HepG2 (cell line): ENCODE data around the gene CTAG1B. TPM values are rescaled to one million over a fixed set of nuclear protein-coding genes. Genes with fewer than 3 reads are reported as not detected.
A peak's percentile ranks its signal among the peaks of the same experiment; 100 is the strongest.

Experiments used
- ATAC-seq: fragments of 200-7000 bp; cut with Tn5 transposase; 3 replicates; pipeline ENCODE4 v1.9.1; 2020; ENCODE audit warnings: mild to moderate bottlenecking, moderate library complexity
- BruUV-seq: library from RNA; stranded (reverse); fragments of 400-500 nt; replicated peaks from 2 replicates; lab custom pipeline; 2021; lab: Mats Ljungman, UMichigan
- CTCF ChIA-PET: fragments of 300-600 bp; formaldehyde crosslinking; extraction: SDS; loops from one replicate; lab custom pipeline; 2021; ENCODE audit warnings: low total read pairs, inconsistent platforms, low intra/inter-chr PET ratio; lab: Yijun Ruan, JAX
- POLR2A ChIA-PET: fragments of 350-600 bp; sonication (Branson Sonifier 250); formaldehyde crosslinking; loops from one replicate; lab custom pipeline; 2020; ENCODE audit warnings: antibody characterized with exemption, inconsistent platforms; lab: Yijun Ruan, JAX
- DNase-seq: peaks from one replicate; pipeline ENCODE4 v3.0.0-alpha.2; 2015; ENCODE audit warnings: low spot score
- FAIRE-seq: peaks from 3 replicates; lab custom pipeline; 2011; peaks lifted over from hg19 to GRCh38; lab: Jason Lieb, UNC
- H2AFZ ChIP-seq: one replicate; pipeline ENCODE4 v1.6.1; 2011; ENCODE audit warnings: low read length, inconsistent platforms
- H3K27ac ChIP-seq: fragments of 300-600 bp; 3 replicates; pipeline ENCODE4 v1.8.0; 2011; ENCODE audit warnings: mixed run types, mild to moderate bottlenecking, mixed read lengths, low read length, inconsistent platforms; ENCODE audit not compliant: insufficient read depth; ENCODE audit errors: extremely low read length
- H3K27me3 ChIP-seq, 2 experiments: fragments of 200-600 bp in 1 of 2; 2 replicates in 1 of 2; 3 replicates in 1 of 2; pipeline versions ENCODE4 v1.6.0 to v1.8.0; 2011; ENCODE audit warnings: low read length in 2 of 2, mild to moderate bottlenecking in 2 of 2, moderate library complexity in 2 of 2, inconsistent platforms in 1 of 2; ENCODE audit not compliant: insufficient read depth in 2 of 2, control insufficient read depth in 1 of 2
- H3K36me3 ChIP-seq, 2 experiments: fragments of 200-600 bp in 1 of 2; replicated peaks in 1 of 2; 2 replicates in 1 of 2; 3 replicates in 1 of 2; pipeline versions ENCODE4 v1.5.1 to v1.8.0; 2011; ENCODE audit warnings: low read length in 2 of 2, inconsistent platforms in 1 of 2; ENCODE audit not compliant: insufficient read depth in 2 of 2, control insufficient read depth in 1 of 2
- H3K4me1 ChIP-seq: 2 replicates; pipeline ENCODE4 v1.5.1; 2012; ENCODE audit warnings: low read length, inconsistent platforms; ENCODE audit not compliant: insufficient read depth
- H3K4me2 ChIP-seq: 2 replicates; pipeline ENCODE4 v1.6.0; 2011; ENCODE audit warnings: low read depth, low read length, inconsistent platforms
- H3K4me3 ChIP-seq, 3 experiments: fragments of 200-600 bp in 1 of 3; sonication (generic), shearing (Covaris generic) in 1 of 3; replicated peaks in 1 of 3; 2 replicates each; pipeline ENCODE4 v1.5.1; 2011 to 2016; ENCODE audit warnings: low read length in 3 of 3, inconsistent platforms in 2 of 3, low read depth in 2 of 3, mild to moderate bottlenecking in 2 of 3, control low read depth in 1 of 3, mixed read lengths in 1 of 3; ENCODE audit not compliant: insufficient read depth in 1 of 3
- H3K79me2 ChIP-seq: one replicate; pipeline ENCODE4 v1.6.1; 2011; ENCODE audit warnings: low read length, inconsistent platforms; ENCODE audit not compliant: insufficient read depth
- H3K9ac ChIP-seq: 2 replicates; pipeline ENCODE4 v1.6.0; 2011; ENCODE audit warnings: mild to moderate bottlenecking, low read depth, low read length, inconsistent platforms; ENCODE audit not compliant: insufficient read depth
- H3K9me3 ChIP-seq: 2 replicates; pipeline ENCODE4 v1.5.1; 2012; ENCODE audit warnings: mild to moderate bottlenecking, low read length
- H4K20me1 ChIP-seq: 2 replicates; pipeline ENCODE4 v1.6.0; 2011; ENCODE audit warnings: inconsistent platforms, mild to moderate bottlenecking, low read length, moderate library complexity; ENCODE audit not compliant: insufficient read depth
- BCL3 ChIP-seq: sonication (generic); formaldehyde crosslinking; IDR thresholded peaks from 2 replicates; pipeline ENCODE4 v1.5.1; 2020; ENCODE audit warnings: mild to moderate bottlenecking, missing genetic modification reagents, moderate library complexity
- HMG20A ChIP-seq: IDR thresholded peaks from 2 replicates; pipeline ENCODE4 v1.6.1; 2016; ENCODE audit warnings: borderline replicate concordance
- PAWR ChIP-seq: sonication (generic); formaldehyde crosslinking; IDR thresholded peaks from 2 replicates; pipeline ENCODE4 v1.4.0; 2020; ENCODE audit warnings: missing genetic modification reagents, mild to moderate bottlenecking, borderline replicate concordance
- REXO4 ChIP-seq: sonication (generic); formaldehyde crosslinking; IDR thresholded peaks from 2 replicates; pipeline ENCODE4 v1.8.0; 2022; ENCODE audit warnings: missing genetic modification reagents, mild to moderate bottlenecking, borderline replicate concordance
- SYNCRIP ChIP-seq: fragments of 200-400 bp; formaldehyde crosslinking; IDR thresholded peaks from 2 replicates; pipeline ENCODE4 v1.6.1; 2018; ENCODE audit warnings: mild to moderate bottlenecking, low read depth, low read length; ENCODE audit not compliant: insufficient read depth
- ZNF570 ChIP-seq: sonication (generic); formaldehyde crosslinking; IDR thresholded peaks from 2 replicates; pipeline ENCODE4 v1.4.0; 2020; ENCODE audit warnings: mild to moderate bottlenecking, missing genetic modification reagents, borderline replicate concordance
- ZNF574 ChIP-seq: sonication (generic); formaldehyde crosslinking; IDR thresholded peaks from 2 replicates; pipeline ENCODE4 v1.4.0; 2020; ENCODE audit warnings: missing genetic modification reagents
- WGBS: methylation state at CpG from one replicate; pipeline ENCODE4 v1.1.6; 2017; ENCODE audit warnings: low lambda C conversion rate; 5-methylcytosine and 5-hydroxymethylcytosine counted together
- in situ Hi-C: cut with HindIII; loops from 2 replicates; pipeline ENCODE4 v1.10.0; 2017; ENCODE audit warnings: low pct_unique_long_range_greater_than_20kb; ENCODE audit not compliant: extremely low pct_ligation_motif_present
- intact Hi-C: fragments of 100-400 bp; cut with micrococcal nuclease; formaldehyde crosslinking; loops from one replicate; pipeline ENCODE4 v1.10.0; 2022; ENCODE audit not compliant: unreplicated experiment
- polyA plus RNA-seq, 8 experiments: library from polyadenylated mRNA; depleted of rRNA in 3 of 8; stranded (reverse) in 7 of 8; unstranded in 1 of 8; fragments of >200 nt; fragmentation: Illumina TruSeq in 4 of 8; extraction: Trizol in 4 of 8; gene quantifications; 2 replicates each; pipeline versions ENCODE4 v1.2.1 to v1.2.3, GENCODE V29; 2011 to 2016; ENCODE audit warnings: low read depth in 4 of 8, missing spikeins in 1 of 8, mixed read lengths in 1 of 8; ENCODE audit not compliant: insufficient read depth in 1 of 8
- total RNA-seq, 5 experiments: library from RNA; depleted of rRNA; stranded (reverse); fragments of >200 nt; fragmentation: Illumina TruSeq; extraction: Trizol; gene quantifications; 2 replicates each; pipeline ENCODE4 v1.2.3, GENCODE V29; 2016; ENCODE audit warnings: low read depth in 1 of 5
- TF ChIP-seq, protein P1 (sequence below): sonication (generic); formaldehyde crosslinking; IDR thresholded peaks from 2 replicates; pipeline ENCODE4 v1.5.1; 2020; ENCODE audit warnings: mild to moderate bottlenecking, missing genetic modification reagents, moderate library complexity

CTAG1B gene
- total and polyA plus RNA-seq, 2 of the 13 experiments (the other 11 are each of a cell fraction or from before 2014, with no cell fraction given): not detected

DNA sequence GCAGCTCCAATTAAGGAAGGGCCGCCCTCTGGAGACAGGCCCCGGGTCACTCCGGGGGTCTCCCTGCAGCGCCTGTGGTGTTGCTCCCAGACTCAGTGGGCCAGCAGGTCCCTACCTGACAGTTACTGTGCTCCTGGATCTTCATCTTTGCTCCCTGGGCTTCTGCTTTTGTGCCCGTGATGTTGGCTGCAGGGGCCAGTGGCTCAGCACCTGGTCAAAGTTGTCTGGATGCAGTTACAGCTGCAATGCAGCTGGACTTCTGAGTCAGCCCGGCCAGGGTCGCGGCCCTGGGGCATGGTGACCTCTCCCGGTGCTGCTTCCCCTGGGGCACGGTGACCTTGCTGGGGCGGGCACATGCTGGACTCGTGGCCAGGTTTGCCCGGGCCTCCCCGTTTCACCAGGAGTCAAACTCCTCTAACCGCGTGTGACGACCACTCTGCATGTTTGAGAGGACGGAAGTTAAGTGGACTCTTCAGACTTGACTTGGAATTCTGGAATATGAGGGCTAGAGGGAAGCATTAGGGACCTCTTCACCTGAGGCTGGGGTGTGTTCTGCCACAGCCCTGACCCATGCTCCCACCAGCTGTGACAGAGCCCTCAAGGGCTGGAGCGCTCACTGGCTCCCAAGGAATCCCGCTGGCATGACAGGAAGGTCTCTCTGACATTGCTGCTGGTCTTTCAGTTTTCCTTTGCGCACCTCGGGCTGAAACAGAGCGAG lies 30.6 kb upstream of the CTAG1B start:
- Histone ChIP-seq H3K27ac (no peak overlapping the region), H2AFZ (no peak overlapping the region), H3K4me2 (no peak overlapping the region), H3K4me1 (no peaks in the 10 kb centered on the region), H3K9me3 (no peaks in the 10 kb centered on the region), H3K79me2 (no peaks in the 10 kb centered on the region), H4K20me1 (no peaks in the 10 kb centered on the region), H3K27me3 (0 out of 5 replicates have a peak, but pooled peaks cover 2 to 8% of the 10 kb centered on the region in 2 experiments), H3K9ac (no peak overlapping the region), H3K36me3 (no peaks in the 10 kb centered on the region), H3K4me3 (no peak overlapping the region)
- no peak for TF ChIP-seq PAWR (CRISPR knock-in tag)
- no peak for TF ChIP-seq SYNCRIP
- no peak for TF ChIP-seq HMG20A (CRISPR knock-in tag)
- no peak for TF ChIP-seq BCL3 (CRISPR knock-in tag)
- TF ChIP-seq, protein P1, sequence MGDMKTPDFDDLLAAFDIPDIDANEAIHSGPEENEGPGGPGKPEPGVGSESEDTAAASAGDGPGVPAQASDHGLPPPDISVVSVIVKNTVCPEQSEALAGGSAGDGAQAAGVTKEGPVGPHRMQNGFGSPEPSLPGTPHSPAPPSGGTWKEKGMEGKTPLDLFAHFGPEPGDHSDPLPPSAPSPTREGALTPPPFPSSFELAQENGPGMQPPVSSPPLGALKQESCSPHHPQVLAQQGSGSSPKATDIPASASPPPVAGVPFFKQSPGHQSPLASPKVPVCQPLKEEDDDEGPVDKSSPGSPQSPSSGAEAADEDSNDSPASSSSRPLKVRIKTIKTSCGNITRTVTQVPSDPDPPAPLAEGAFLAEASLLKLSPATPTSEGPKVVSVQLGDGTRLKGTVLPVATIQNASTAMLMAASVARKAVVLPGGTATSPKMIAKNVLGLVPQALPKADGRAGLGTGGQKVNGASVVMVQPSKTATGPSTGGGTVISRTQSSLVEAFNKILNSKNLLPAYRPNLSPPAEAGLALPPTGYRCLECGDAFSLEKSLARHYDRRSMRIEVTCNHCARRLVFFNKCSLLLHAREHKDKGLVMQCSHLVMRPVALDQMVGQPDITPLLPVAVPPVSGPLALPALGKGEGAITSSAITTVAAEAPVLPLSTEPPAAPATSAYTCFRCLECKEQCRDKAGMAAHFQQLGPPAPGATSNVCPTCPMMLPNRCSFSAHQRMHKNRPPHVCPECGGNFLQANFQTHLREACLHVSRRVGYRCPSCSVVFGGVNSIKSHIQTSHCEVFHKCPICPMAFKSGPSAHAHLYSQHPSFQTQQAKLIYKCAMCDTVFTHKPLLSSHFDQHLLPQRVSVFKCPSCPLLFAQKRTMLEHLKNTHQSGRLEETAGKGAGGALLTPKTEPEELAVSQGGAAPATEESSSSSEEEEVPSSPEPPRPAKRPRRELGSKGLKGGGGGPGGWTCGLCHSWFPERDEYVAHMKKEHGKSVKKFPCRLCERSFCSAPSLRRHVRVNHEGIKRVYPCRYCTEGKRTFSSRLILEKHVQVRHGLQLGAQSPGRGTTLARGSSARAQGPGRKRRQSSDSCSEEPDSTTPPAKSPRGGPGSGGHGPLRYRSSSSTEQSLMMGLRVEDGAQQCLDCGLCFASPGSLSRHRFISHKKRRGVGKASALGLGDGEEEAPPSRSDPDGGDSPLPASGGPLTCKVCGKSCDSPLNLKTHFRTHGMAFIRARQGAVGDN (CRISPR knock-in tag): peak; percentile 28; the same call in 1 of the 2 replicates
- TF ChIP-seq REXO4: no peak
- TF ChIP-seq ZNF570 (CRISPR knock-in tag): no peak
- no peak for TF ChIP-seq ZNF574 (CRISPR knock-in tag)
- WGBS: no CpG with 5 or more reads among the region's 23 CpGs
- in situ Hi-C loops (no loop called here), intact Hi-C loops (no loop called here)
- CTCF ChIA-PET: no interaction called here
- DNase-seq (no peak), FAIRE-seq (no peak), ATAC-seq (no peak; the same call in 2 of the 3 replicates)
- POLR2A ChIA-PET: no interaction called here
- BruUV-seq: no TSS peak
